ENCODE results near the gene IFITM2.

The IFITM2 gene

GRCh38 chr11:337711-338110 is 30.1 kb downstream of the IFITM2 start:
- WGBS (ENCODE audit: extremely low coverage, insufficient coverage, insufficient read length) = no CpG with 5 or more reads among the region's 6 CpGs
- H3K23ac ChIP-seq (ENCODE audit: low read length) = no peak overlapping the region
- H2AFZ ChIP-seq (ENCODE audit: insufficient read depth, low read length, poor library complexity) = no peak overlapping the region
- no peak overlapping the region for H2BK120ac ChIP-seq (ENCODE audit: insufficient read depth, low read length, poor library complexity)
- no peaks in the 10 kb centered on the region for H3K79me1 ChIP-seq (ENCODE audit: low read length)
- H3K4me1 ChIP-seq (ENCODE audit: control insufficient read depth in 1 of 2, insufficient read depth in 2 of 2, low read length in 2 of 2) = peaks cover 9 to 11% of the 10 kb centered on the region in 2 experiments
- H3K9me3 ChIP-seq (ENCODE audit: insufficient read depth, low read depth, low read length) = peaks cover 5% of the 10 kb centered on the region
- H2BK5ac ChIP-seq (ENCODE audit: low read depth, low read length, poor library complexity) = no peak overlapping the region
- no peak overlapping the region for H4K8ac ChIP-seq (ENCODE audit: low read depth, low read length)
- no peak overlapping the region for H2AK5ac ChIP-seq (ENCODE audit: low read length)
- H3K18ac ChIP-seq (ENCODE audit: low read length) = no peak overlapping the region
- H3K36me3 ChIP-seq (ENCODE audit: control insufficient read depth in 1 of 2, insufficient read depth in 2 of 2, low read length in 2 of 2) = no peaks in the 10 kb centered on the region
- no peak for DNase-seq
- no peak overlapping the region for H3K27ac ChIP-seq (ENCODE audit: low read depth, low read length)
- no peak overlapping the region for H2BK12ac ChIP-seq (ENCODE audit: low read length)
- no peaks in the 10 kb centered on the region for H3K79me2 ChIP-seq (ENCODE audit: control insufficient read depth, insufficient read depth, low read length, poor library complexity)
- H3K27me3 ChIP-seq (ENCODE audit: insufficient read depth, low read length) = no peaks in the 10 kb centered on the region
- H3K4me3 ChIP-seq (ENCODE audit: low read depth, low read length) = no peak overlapping the region
- no peak overlapping the region for H4K12ac ChIP-seq (ENCODE audit: low read depth, low read length)
- H3K4ac ChIP-seq (ENCODE audit: low read depth, low read length) = no peak overlapping the region
- H3K14ac ChIP-seq (ENCODE audit: low read length) = no peak overlapping the region
- no peak overlapping the region for H4K91ac ChIP-seq (ENCODE audit: low read depth, low read length)
- no peak overlapping the region for H3K4me2 ChIP-seq (ENCODE audit: low read length)
- no peak overlapping the region for H3K9ac ChIP-seq (ENCODE audit: low read length)

- WGBS (ENCODE audit: extremely low coverage, insufficient coverage, insufficient read length) = no CpG with 5 or more reads among the region's 2 CpGs
Measured at GRCh38 chr11:339963-340362, 32.3 kb downstream of the IFITM2 start.

GRCh38 chr11:340539-341512 is 33.2 kb downstream of the IFITM2 start:
- Histone ChIP-seq H3K23ac (ENCODE audit: low read length) (no peak overlapping the region), H3K79me2 (ENCODE audit: control insufficient read depth, insufficient read depth, low read length, poor library complexity) (no peaks in the 10 kb centered on the region), H3K9ac (ENCODE audit: low read length) (no peak overlapping the region), H2BK12ac (ENCODE audit: low read length) (no peak overlapping the region), H3K14ac (ENCODE audit: low read length) (no peak overlapping the region), H3K36me3 (ENCODE audit: control insufficient read depth in 1 of 2, insufficient read depth in 2 of 2, low read length in 2 of 2) (no peaks in the 10 kb centered on the region), H3K4ac (ENCODE audit: low read depth, low read length) (no peak overlapping the region), H3K79me1 (ENCODE audit: low read length) (no peaks in the 10 kb centered on the region), H3K4me2 (ENCODE audit: low read length) (no peak overlapping the region), H3K27me3 (ENCODE audit: insufficient read depth, low read length) (no peaks in the 10 kb centered on the region), H4K8ac (ENCODE audit: low read depth, low read length) (no peak overlapping the region), H3K4me1 (ENCODE audit: control insufficient read depth in 1 of 2, insufficient read depth in 2 of 2, low read length in 2 of 2) (peaks cover 0 to 3% of the 10 kb centered on the region in 2 experiments), H2AFZ (ENCODE audit: insufficient read depth, low read length, poor library complexity) (no peak overlapping the region), H4K12ac (ENCODE audit: low read depth, low read length) (no peak overlapping the region), H3K27ac (ENCODE audit: low read depth, low read length) (no peak overlapping the region), H2BK120ac (ENCODE audit: insufficient read depth, low read length, poor library complexity) (no peak overlapping the region), H3K9me3 (ENCODE audit: insufficient read depth, low read depth, low read length) (no peaks in the 10 kb centered on the region), H3K4me3 (ENCODE audit: low read depth, low read length) (no peak overlapping the region), H2BK5ac (ENCODE audit: low read depth, low read length, poor library complexity) (no peak overlapping the region), H4K91ac (ENCODE audit: low read depth, low read length) (no peak overlapping the region), H2AK5ac (ENCODE audit: low read length) (no peak overlapping the region), H3K18ac (ENCODE audit: low read length) (no peak overlapping the region)
- WGBS (ENCODE audit: extremely low coverage, insufficient coverage, insufficient read length) = no CpG with 5 or more reads among the region's 5 CpGs
- no peak for DNase-seq

More at GRCh38 chr11:339963-340362, 32.3 kb downstream of the IFITM2 start:
- Histone ChIP-seq H3K4me2 (ENCODE audit: low read length) (no peak overlapping the region), H3K27ac (ENCODE audit: low read depth, low read length) (no peak overlapping the region), H2BK120ac (ENCODE audit: insufficient read depth, low read length, poor library complexity) (no peak overlapping the region), H3K14ac (ENCODE audit: low read length) (no peak overlapping the region), H3K4ac (ENCODE audit: low read depth, low read length) (no peak overlapping the region), H3K27me3 (ENCODE audit: insufficient read depth, low read length) (no peaks in the 10 kb centered on the region), H4K12ac (ENCODE audit: low read depth, low read length) (no peak overlapping the region), H3K79me2 (ENCODE audit: control insufficient read depth, insufficient read depth, low read length, poor library complexity) (no peaks in the 10 kb centered on the region), H4K91ac (ENCODE audit: low read depth, low read length) (no peak overlapping the region), H4K8ac (ENCODE audit: low read depth, low read length) (no peak overlapping the region), H2AFZ (ENCODE audit: insufficient read depth, low read length, poor library complexity) (no peak overlapping the region), H2BK5ac (ENCODE audit: low read depth, low read length, poor library complexity) (no peak overlapping the region), H2BK12ac (ENCODE audit: low read length) (no peak overlapping the region), H3K18ac (ENCODE audit: low read length) (no peak overlapping the region), H3K36me3 (ENCODE audit: control insufficient read depth in 1 of 2, insufficient read depth in 2 of 2, low read length in 2 of 2) (no peaks in the 10 kb centered on the region), H3K23ac (ENCODE audit: low read length) (no peak overlapping the region), H3K9ac (ENCODE audit: low read length) (no peak overlapping the region), H3K79me1 (ENCODE audit: low read length) (no peaks in the 10 kb centered on the region), H2AK5ac (ENCODE audit: low read length) (no peak overlapping the region), H3K4me1 (ENCODE audit: control insufficient read depth in 1 of 2, insufficient read depth in 2 of 2, low read length in 2 of 2) (peaks cover 0 to 3% of the 10 kb centered on the region in 2 experiments), H3K9me3 (ENCODE audit: insufficient read depth, low read depth, low read length) (no peaks in the 10 kb centered on the region), H3K4me3 (ENCODE audit: low read depth, low read length) (no peak overlapping the region)
- DNase-seq = no peak

GRCh38 chr11:342328-342727 is 34.7 kb downstream of the IFITM2 start:
- Histone ChIP-seq H3K27ac (ENCODE audit: low read depth, low read length) (no peak overlapping the region), H3K23ac (ENCODE audit: low read length) (no peak overlapping the region), H3K36me3 (ENCODE audit: control insufficient read depth in 1 of 2, insufficient read depth in 2 of 2, low read length in 2 of 2) (no peaks in the 10 kb centered on the region), H3K79me2 (ENCODE audit: control insufficient read depth, insufficient read depth, low read length, poor library complexity) (no peaks in the 10 kb centered on the region), H3K27me3 (ENCODE audit: insufficient read depth, low read length) (no peaks in the 10 kb centered on the region), H3K14ac (ENCODE audit: low read length) (no peak overlapping the region), H3K4me2 (ENCODE audit: low read length) (no peak overlapping the region), H2AK5ac (ENCODE audit: low read length) (no peak overlapping the region), H2BK120ac (ENCODE audit: insufficient read depth, low read length, poor library complexity) (no peak overlapping the region), H3K18ac (ENCODE audit: low read length) (no peak overlapping the region), H3K9me3 (ENCODE audit: insufficient read depth, low read depth, low read length) (no peaks in the 10 kb centered on the region), H3K4ac (ENCODE audit: low read depth, low read length) (no peak overlapping the region), H3K4me3 (ENCODE audit: low read depth, low read length) (no peak overlapping the region), H3K79me1 (ENCODE audit: low read length) (no peaks in the 10 kb centered on the region), H4K8ac (ENCODE audit: low read depth, low read length) (no peak overlapping the region), H2BK5ac (ENCODE audit: low read depth, low read length, poor library complexity) (no peak overlapping the region), H2AFZ (ENCODE audit: insufficient read depth, low read length, poor library complexity) (no peak overlapping the region), H2BK12ac (ENCODE audit: low read length) (no peak overlapping the region), H4K12ac (ENCODE audit: low read depth, low read length) (no peak overlapping the region), H4K91ac (ENCODE audit: low read depth, low read length) (no peak overlapping the region), H3K9ac (ENCODE audit: low read length) (no peak overlapping the region), H3K4me1 (ENCODE audit: control insufficient read depth in 1 of 2, insufficient read depth in 2 of 2, low read length in 2 of 2) (peaks cover 0 to 3% of the 10 kb centered on the region in 2 experiments)
- no peak for DNase-seq
- no CpG with 5 or more reads among the region's 3 CpGs for WGBS (ENCODE audit: extremely low coverage, insufficient coverage, insufficient read length)

Measured in trophoblast cell (in vitro differentiated cells and primary cell).